Neural cell (in vitro differentiated cells): ENCODE measurements around the gene PAK5. TPM values are rescaled to one million over a fixed set of nuclear protein-coding genes. Genes with fewer than 3 reads are reported as not detected.

Source experiments
- H2AFZ ChIP-seq: fragments of 200-600, 300-800 bp; sonication (generic), shearing (Covaris generic); 2 replicates; pipeline ENCODE4 v1.6.0; 2014; ENCODE audit warnings: low read depth, mild to moderate bottlenecking, antibody characterized with exemption, low read length, moderate library complexity
- H3F3A ChIP-seq: fragments of 200-600 bp; shearing (Covaris generic); 2 replicates; pipeline ENCODE4 v1.6.1; 2016; ENCODE audit warnings: mild to moderate bottlenecking, moderate library complexity, mixed read lengths, antibody characterized with exemption, low read length; ENCODE audit not compliant: insufficient read depth, poor library complexity, severe bottlenecking
- H3K27ac ChIP-seq: fragments of 200-600, 300-800 bp; sonication (generic), shearing (Covaris generic); 2 replicates; pipeline ENCODE4 v1.5.1; 2014; ENCODE audit warnings: mild to moderate bottlenecking, low read length, moderate library complexity
- H3K27me3 ChIP-seq: fragments of 300-800, 200-600 bp; sonication (generic), shearing (Covaris generic); 2 replicates; pipeline ENCODE4 v1.6.0; 2014; ENCODE audit warnings: mild to moderate bottlenecking, low read depth, low read length, moderate library complexity; ENCODE audit not compliant: insufficient read depth
- H3K36me3 ChIP-seq: fragments of 300-800, 200-600 bp; sonication (generic), shearing (Covaris generic); 2 replicates; pipeline ENCODE4 v1.5.1; 2014; ENCODE audit warnings: mild to moderate bottlenecking, antibody characterized with exemption, low read length, moderate library complexity; ENCODE audit not compliant: insufficient read depth
- H3K4me2 ChIP-seq: fragments of 300-800, 200-600 bp; sonication (generic), shearing (Covaris generic); 2 replicates; pipeline ENCODE4 v1.6.0; 2014; ENCODE audit warnings: mild to moderate bottlenecking, low read length
- H3K4me3 ChIP-seq: fragments of 300-800, 200-600 bp; sonication (generic), shearing (Covaris generic); 2 replicates; pipeline ENCODE4 v1.5.1; 2014; ENCODE audit warnings: mild to moderate bottlenecking, low read length, moderate library complexity
- H3K79me2 ChIP-seq: fragments of 200-600 bp; shearing (Covaris generic); replicated peaks from 2 replicates; pipeline ENCODE4 v1.6.0; 2014; ENCODE audit warnings: mild to moderate bottlenecking, low read length, moderate library complexity; ENCODE audit not compliant: insufficient read depth
- H3K9ac ChIP-seq: fragments of 300-800, 200-600 bp; sonication (generic), shearing (Covaris generic); 2 replicates; pipeline ENCODE4 v1.6.1; 2016; ENCODE audit warnings: mild to moderate bottlenecking, low read length, mixed read lengths
- H3K9me2 ChIP-seq: fragments of 200-600 bp; shearing (Covaris generic); 2 replicates; pipeline ENCODE4 v1.6.1; 2016; ENCODE audit warnings: mild to moderate bottlenecking, low read length, mixed read lengths; ENCODE audit not compliant: insufficient read depth
- H3K9me3 ChIP-seq: fragments of 200-600, 300-800 bp; sonication (generic), shearing (Covaris generic); 2 replicates; pipeline ENCODE4 v1.6.1; 2016; ENCODE audit warnings: mild to moderate bottlenecking, mixed run types, low read length, moderate library complexity, mixed read lengths
- H4K20me1 ChIP-seq: fragments of 200-600 bp; shearing (Covaris generic); 2 replicates; pipeline ENCODE4 v1.6.1; 2016; ENCODE audit warnings: mild to moderate bottlenecking, mixed run types; ENCODE audit not compliant: insufficient read depth
- CTCF ChIP-seq: fragments of 450-650 bp; IDR thresholded peaks from 2 replicates; pipeline ENCODE4 v1.5.1; 2014; ENCODE audit warnings: antibody characterized with exemption, mild to moderate bottlenecking, moderate library complexity; ENCODE audit not compliant: poor library complexity, severe bottlenecking
- EP300 ChIP-seq: fragments of 450-650 bp; conservative IDR thresholded peaks from 2 replicates; pipeline ENCODE4 v1.6.1; 2014; ENCODE audit warnings: antibody characterized with exemption, mild to moderate bottlenecking, moderate library complexity; ENCODE audit not compliant: poor library complexity, severe bottlenecking
- EZH2 ChIP-seq: fragments of 200-600, 300-800 bp; shearing (Covaris generic), sonication (generic); IDR thresholded peaks from 2 replicates; pipeline ENCODE4 v1.6.1; 2014; ENCODE audit warnings: antibody characterized with exemption, low read length, borderline replicate concordance, mild to moderate bottlenecking; ENCODE audit not compliant: insufficient read depth, poor library complexity, severe bottlenecking
- MXI1 ChIP-seq: fragments of 450-650 bp; conservative IDR thresholded peaks from 2 replicates; pipeline ENCODE4 v1.6.1; 2014; ENCODE audit warnings: antibody characterized with exemption, mild to moderate bottlenecking; ENCODE audit not compliant: poor library complexity, severe bottlenecking
- POLR2AphosphoS5 ChIP-seq: IDR thresholded peaks from 2 replicates; pipeline ENCODE4 v1.6.1; 2012
- RAD21 ChIP-seq: fragments of 450-650 bp; conservative IDR thresholded peaks from 2 replicates; pipeline ENCODE4 v1.6.1; 2014; ENCODE audit warnings: antibody characterized with exemption, mild to moderate bottlenecking, moderate library complexity
- REST ChIP-seq: IDR thresholded peaks from 2 replicates; pipeline ENCODE4 v1.6.1; 2012; ENCODE audit warnings: borderline replicate concordance
- SMC3 ChIP-seq: fragments of 450-650 bp; conservative IDR thresholded peaks from 2 replicates; pipeline ENCODE4 v1.6.1; 2014; ENCODE audit warnings: antibody characterized with exemption, mild to moderate bottlenecking, moderate library complexity; ENCODE audit not compliant: poor library complexity
- TAF1 ChIP-seq: IDR thresholded peaks from 2 replicates; pipeline ENCODE4 v1.6.1; 2012; ENCODE audit warnings: low read depth
- polyA plus RNA-seq: library from polyadenylated mRNA; depleted of rRNA; stranded (reverse); fragments of >200 nt; gene quantifications from 2 replicates; pipeline ENCODE4 v1.2.3, GENCODE V29; 2014

PAK5 gene
- polyA plus RNA-seq, 1 donor from 2014 or later = 48.3 TPM

DNA sequence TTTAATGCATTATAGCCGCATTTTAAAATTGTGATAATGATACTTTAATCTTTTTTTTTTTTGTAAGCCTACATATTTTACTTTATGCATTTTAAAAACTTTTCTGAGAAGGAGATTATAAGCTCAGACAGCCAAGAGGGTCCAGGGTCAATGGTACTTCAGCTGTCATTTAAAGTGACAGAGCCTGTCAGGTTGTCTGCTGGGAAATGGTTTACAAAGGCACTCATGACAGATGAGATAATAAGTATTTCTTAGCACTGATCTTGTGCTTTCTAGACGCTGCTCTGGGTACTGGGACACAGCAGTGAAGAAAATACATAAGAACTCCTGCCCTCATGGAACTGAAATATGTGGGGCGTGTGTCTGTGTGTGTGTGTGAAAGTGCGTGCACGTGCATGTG lies 304.9 kb downstream of the PAK5 start:
- H3K27ac ChIP-seq = peak overlapping the region; percentile 71
- H3K27me3 ChIP-seq = no peaks in the 10 kb centered on the region
- no peaks in the 10 kb centered on the region for H3K9me2 ChIP-seq
- peak overlapping the region; percentile 29 for H3K4me2 ChIP-seq
- no peaks in the 10 kb centered on the region for H3K9me3 ChIP-seq
- no peak overlapping the region for H2AFZ ChIP-seq
- no peaks in the 10 kb centered on the region for H3K79me2 ChIP-seq
- H4K20me1 ChIP-seq = no peaks in the 10 kb centered on the region
- no peak overlapping the region for H3K9ac ChIP-seq
- H3F3A ChIP-seq = no peaks in the 10 kb centered on the region
- peak overlapping the region; percentile 1 for H3K4me3 ChIP-seq
- H3K36me3 ChIP-seq = no peaks in the 10 kb centered on the region
- TF ChIP-seq CTCF (no peak), POLR2AphosphoS5 (peak; percentile 78), EP300 (peak; percentile 99)

DNA sequence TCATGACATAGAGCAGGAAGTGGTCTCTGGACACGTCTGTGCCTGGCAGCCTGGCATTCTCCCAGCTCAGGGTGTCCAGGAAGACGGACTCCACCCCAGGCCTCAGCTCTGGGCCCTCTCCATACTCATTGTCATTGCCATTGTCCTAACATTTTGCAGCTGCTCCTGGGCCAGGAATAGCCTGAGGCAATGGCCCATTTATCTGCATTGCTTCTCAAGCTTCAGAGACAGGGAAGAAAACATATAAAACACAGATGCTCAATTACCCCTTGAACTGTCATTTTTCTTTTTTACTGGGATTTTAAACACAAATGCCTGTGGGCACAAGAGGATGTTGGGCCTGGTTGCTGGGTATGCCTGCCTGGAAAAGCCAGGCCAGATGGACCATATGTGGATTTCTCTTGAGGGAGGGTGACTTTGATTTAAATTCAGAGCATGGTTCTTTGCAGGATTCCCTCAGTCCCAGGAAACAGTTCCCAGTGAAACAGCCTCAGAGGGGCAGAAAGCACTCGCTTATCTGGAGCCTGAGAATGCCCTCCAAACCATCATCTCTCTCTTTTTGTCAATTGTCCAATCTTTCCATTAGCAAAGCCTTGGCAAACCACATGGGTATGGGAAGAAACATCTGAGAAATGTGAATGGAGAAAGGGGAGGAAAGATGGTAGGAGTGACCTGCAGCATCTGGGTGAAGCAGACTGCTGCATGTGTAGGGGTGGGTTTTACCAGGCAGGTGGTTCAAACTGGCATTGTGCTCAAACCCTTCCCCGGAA lies 306.6 kb downstream of the PAK5 start:
- no peak overlapping the region for H3K27ac ChIP-seq
- H3K27me3 ChIP-seq = no peaks in the 10 kb centered on the region
- no peaks in the 10 kb centered on the region for H3K9me3 ChIP-seq
- no peaks in the 10 kb centered on the region for H3F3A ChIP-seq
- H4K20me1 ChIP-seq = no peaks in the 10 kb centered on the region
- no peak overlapping the region for H2AFZ ChIP-seq
- H3K9me2 ChIP-seq = no peaks in the 10 kb centered on the region
- TF ChIP-seq SMC3 = no peak
- no peak for TF ChIP-seq CTCF
- no peak for TF ChIP-seq RAD21
- TF ChIP-seq TAF1 = no peak
- no peak for TF ChIP-seq MXI1
- no peak for TF ChIP-seq POLR2AphosphoS5
- TF ChIP-seq EZH2 = no peak
- no peak for TF ChIP-seq REST
- TF ChIP-seq EP300 = no peak
- no peaks in the 10 kb centered on the region for H3K36me3 ChIP-seq
- no peak overlapping the region for H3K4me2 ChIP-seq
- H3K4me3 ChIP-seq = no peak overlapping the region
- no peak overlapping the region for H3K9ac ChIP-seq
- H3K79me2 ChIP-seq = no peaks in the 10 kb centered on the region
